Tibial nerve (tissue), 4 donors: ENCODE results near the gene HOMER3.

Experiments used
- CTCF ChIP-seq, 5 experiments: fragments of 200-600 bp in 3 of 5; fragments of 450-650 bp in 2 of 5; sonication (generic) in 3 of 5; IDR thresholded peaks; one replicate each; pipeline ENCODE4 v1.5.1; 2016 to 2019; ENCODE audit warnings: antibody characterized with exemption in 5 of 5, mild to moderate bottlenecking in 3 of 5, moderate library complexity in 2 of 5
- EP300 ChIP-seq, 2 donors: sonication (generic); formaldehyde crosslinking; IDR thresholded peaks; one replicate each; pipeline ENCODE4 v1.6.1; 2017; ENCODE audit warnings: antibody characterized with exemption in 2 of 2, mild to moderate bottlenecking in 1 of 2
- POLR2A ChIP-seq, 2 donors: fragments of 450-650 bp; IDR thresholded peaks; one replicate each; pipeline ENCODE4 v1.6.1; 2017; ENCODE audit warnings: antibody characterized with exemption in 2 of 2, mild to moderate bottlenecking in 2 of 2, moderate library complexity in 2 of 2

DNA sequence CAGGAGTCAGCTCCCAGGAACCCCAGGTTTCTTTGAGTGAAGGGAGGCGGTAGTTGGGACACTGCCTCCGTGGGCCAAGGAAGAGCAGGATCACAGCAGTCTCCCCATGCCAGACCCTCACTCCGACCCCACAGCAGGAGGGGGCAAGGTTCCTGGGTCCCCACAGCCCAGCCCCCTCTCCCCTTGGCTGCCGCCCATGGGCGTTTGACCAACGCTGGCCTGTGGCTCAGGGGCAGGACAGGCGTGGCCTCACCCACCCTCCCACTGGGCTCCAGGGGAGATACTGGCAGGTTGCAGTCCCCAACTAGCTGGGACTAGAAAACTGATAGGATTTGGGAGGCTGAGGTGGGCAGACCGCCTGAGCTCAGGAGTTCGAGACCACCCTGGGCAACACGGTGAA is 31.0 kb downstream of the HOMER3 start:
- TF ChIP-seq CTCF (IDR thresholded peaks at IDR 0.05) (no peak), POLR2A (IDR thresholded peaks at IDR 0.05) (no peak), EP300 (IDR thresholded peaks at IDR 0.05) (no peak)
